Measurements from ENCODE around the gene H6PD.

H6PD gene

GRCh38 chr1:9246841-9247785 lies 12.5 kb downstream of the H6PD start:
- no peak for ATAC-seq
- TF ChIP-seq CSDC2 (CRISPR knock-in tag; IDR thresholded peaks at IDR 0.05) (no peak), TOX (CRISPR knock-in tag; IDR thresholded peaks at IDR 0.05; ENCODE audit: borderline replicate concordance) (no peak), PPARA (CRISPR knock-in tag; IDR thresholded peaks at IDR 0.05; ENCODE audit: borderline replicate concordance) (no peak), PATZ1 (CRISPR knock-in tag; IDR thresholded peaks at IDR 0.05; ENCODE audit: borderline replicate concordance) (no peak), GLIS3 (CRISPR knock-in tag; IDR thresholded peaks at IDR 0.05) (no peak), ZNF565 (CRISPR knock-in tag; conservative IDR thresholded peaks at IDR 0.05; ENCODE audit: low read depth) (no peak), CSRNP3 (CRISPR knock-in tag; IDR thresholded peaks at IDR 0.05) (no peak)

GRCh38 chr1:9247894-9248293 lies 13.3 kb downstream of the H6PD start:
- no peak for ATAC-seq
- TF ChIP-seq RARB (CRISPR knock-in tag; IDR thresholded peaks at IDR 0.05) (no peak), ZNF8 (CRISPR knock-in tag; IDR thresholded peaks at IDR 0.05) (no peak), ZNF565 (CRISPR knock-in tag; conservative IDR thresholded peaks at IDR 0.05; ENCODE audit: low read depth) (no peak), ESRRG (CRISPR knock-in tag; IDR thresholded peaks at IDR 0.05) (no peak), ZFP30 (CRISPR knock-in tag; IDR thresholded peaks at IDR 0.05) (no peak), CSDC2 (CRISPR knock-in tag; IDR thresholded peaks at IDR 0.05) (no peak), TOX (CRISPR knock-in tag; IDR thresholded peaks at IDR 0.05; ENCODE audit: borderline replicate concordance) (no peak), CREB5 (CRISPR knock-in tag; IDR thresholded peaks at IDR 0.05; ENCODE audit: low read depth) (no peak), CSRNP3 (CRISPR knock-in tag; IDR thresholded peaks at IDR 0.05) (no peak), PATZ1 (CRISPR knock-in tag; IDR thresholded peaks at IDR 0.05; ENCODE audit: borderline replicate concordance) (no peak), TSHZ2 (CRISPR knock-in tag; IDR thresholded peaks at IDR 0.05) (no peak), TCF4 (CRISPR knock-in tag; IDR thresholded peaks at IDR 0.05; ENCODE audit: borderline replicate concordance) (no peak), BACH2 (CRISPR knock-in tag; IDR thresholded peaks at IDR 0.05; ENCODE audit: borderline replicate concordance) (no peak), ISL1 (CRISPR knock-in tag; IDR thresholded peaks at IDR 0.05) (no peak), ZNF70 (CRISPR knock-in tag; IDR thresholded peaks at IDR 0.05) (no peak), ZC3H10 (CRISPR knock-in tag; IDR thresholded peaks at IDR 0.05) (no peak), ARNTL (CRISPR knock-in tag; IDR thresholded peaks at IDR 0.05; ENCODE audit: borderline replicate concordance, low read depth) (no peak), GLIS3 (CRISPR knock-in tag; IDR thresholded peaks at IDR 0.05) (no peak), POU6F1 (CRISPR knock-in tag; IDR thresholded peaks at IDR 0.05; ENCODE audit: borderline replicate concordance, low read depth) (no peak)

All from SK-N-SH treated with all-trans-retinoic acid at 6 μM for 48 hours (cell line).